Uterus (tissue), 4 donors: ENCODE measurements around the gene ATF7. TPM values are rescaled to one million over a fixed set of nuclear protein-coding genes. Genes with fewer than 3 reads are reported as not detected.

Experiments used
- DNase-seq, 2 donors: peaks; one replicate each; pipeline ENCODE4 v3.0.0-alpha.2; 2019 to 2020
- H3K27ac ChIP-seq, 2 donors: fragments of 200-600 bp; sonication (generic); 1 replicate in 1 of 2; 2 replicates in 1 of 2; pipeline ENCODE4 v1.5.1; 2016 to 2018
- H3K27me3 ChIP-seq, 2 donors: fragments of 200-600 bp; sonication (generic); one replicate each; pipeline ENCODE4 v1.5.1; 2018 to 2019; ENCODE audit warnings: control low read depth in 1 of 2
- H3K36me3 ChIP-seq, 2 donors: fragments of 200-600 bp; sonication (generic); one replicate each; pipeline ENCODE4 v1.5.1; 2019; ENCODE audit warnings: control low read depth in 1 of 2
- H3K4me1 ChIP-seq, 2 donors: fragments of 200-600 bp; sonication (generic); one replicate each; pipeline ENCODE4 v1.5.1; 2018 to 2019; ENCODE audit warnings: control low read depth in 1 of 2
- H3K4me3 ChIP-seq, 2 donors: fragments of 200-600 bp; sonication (generic); 1 replicate in 1 of 2; 2 replicates in 1 of 2; pipeline ENCODE4 v1.5.1; 2018 to 2019; ENCODE audit warnings: mild to moderate bottlenecking in 1 of 2
- H3K9me3 ChIP-seq, 2 donors: fragments of 200-600 bp; sonication (generic); one replicate each; pipeline ENCODE4 v1.5.1; 2019; ENCODE audit warnings: control low read depth in 1 of 2
- CTCF ChIP-seq, 4 experiments: fragments of 200-600 bp in 2 of 4; fragments of 450-650 bp in 2 of 4; sonication (generic) in 2 of 4; IDR thresholded peaks; one replicate each; pipeline ENCODE4 v1.5.1; 2016 to 2019; ENCODE audit warnings: antibody characterized with exemption in 4 of 4, mild to moderate bottlenecking in 2 of 4, moderate library complexity in 1 of 4
- POLR2A ChIP-seq, 2 donors: fragments of 450-650 bp; IDR thresholded peaks; one replicate each; pipeline ENCODE4 v1.6.1; 2016; ENCODE audit warnings: antibody characterized with exemption in 2 of 2, mild to moderate bottlenecking in 1 of 2, moderate library complexity in 1 of 2
- intact Hi-C: fragments of 100-400 bp; cut with DNase I; formaldehyde crosslinking; loops from one replicate; pipeline ENCODE4 v1.15.1; 2023; ENCODE audit warnings: low total_unique reads
- total RNA-seq, 4 donors: library from RNA; depleted of rRNA in 3 of 4; stranded (reverse); fragments of >200 nt in 3 of 4; gene quantifications; one replicate each; pipeline versions ENCODE4 v1.1.0 to v1.2.4, GENCODE V29; 2014 to 2023
- donor health status: DM: yes; HTN: yes; CAD: no.

The ATF7 gene
- total RNA-seq, 4 donors from 2014 or later = 10.6 to 47.6 (median 21.3) TPM

GRCh38 chr12:53465679-53466078 is 160.5 kb downstream of the ATF7 start:
- H3K27me3 ChIP-seq = no peaks in the 10 kb centered on the region
- intact Hi-C loops = no loop called here
- no peaks in the 10 kb centered on the region for H3K36me3 ChIP-seq
- no peaks in the 10 kb centered on the region for H3K9me3 ChIP-seq
- H3K27ac ChIP-seq = no peak overlapping the region
- TF ChIP-seq POLR2A (IDR thresholded peaks at IDR 0.05) (no peak), CTCF (IDR thresholded peaks at IDR 0.05) (no peak)
- no peak for DNase-seq
- no peak overlapping the region for H3K4me3 ChIP-seq
- no peaks in the 10 kb centered on the region for H3K4me1 ChIP-seq

GRCh38 chr12:53464685-53465418 is 161.3 kb downstream of the ATF7 start:
- Histone ChIP-seq H3K4me3 (no peak overlapping the region), H3K36me3 (no peaks in the 10 kb centered on the region), H3K9me3 (no peaks in the 10 kb centered on the region), H3K27ac (no peak overlapping the region), H3K27me3 (no peaks in the 10 kb centered on the region), H3K4me1 (no peaks in the 10 kb centered on the region)
- intact Hi-C loops = no loop called here
- TF ChIP-seq CTCF (IDR thresholded peaks at IDR 0.05) (no peak), POLR2A (IDR thresholded peaks at IDR 0.05) (no peak)
- DNase-seq = no peak

GRCh38 chr12:53463802-53464560 is 162.2 kb downstream of the ATF7 start:
- H3K4me1 ChIP-seq = no peaks in the 10 kb centered on the region
- no peaks in the 10 kb centered on the region for H3K9me3 ChIP-seq
- DNase-seq = no peak
- H3K36me3 ChIP-seq = no peaks in the 10 kb centered on the region
- no peaks in the 10 kb centered on the region for H3K27me3 ChIP-seq
- no peak overlapping the region for H3K27ac ChIP-seq
- intact Hi-C loops = no loop called here
- TF ChIP-seq CTCF (IDR thresholded peaks at IDR 0.05) = no peak
- TF ChIP-seq POLR2A (IDR thresholded peaks at IDR 0.05) = no peak
- H3K4me3 ChIP-seq = no peak overlapping the region

GRCh38 chr12:53462935-53463334 is 163.2 kb downstream of the ATF7 start:
- Histone ChIP-seq H3K4me1 (no peaks in the 10 kb centered on the region), H3K4me3 (no peak overlapping the region), H3K27ac (no peak overlapping the region), H3K36me3 (no peaks in the 10 kb centered on the region), H3K27me3 (no peaks in the 10 kb centered on the region), H3K9me3 (no peaks in the 10 kb centered on the region)
- no peak for TF ChIP-seq CTCF (IDR thresholded peaks at IDR 0.05)
- TF ChIP-seq POLR2A (IDR thresholded peaks at IDR 0.05) = no peak
- intact Hi-C loops = no loop called here
- DNase-seq = no peak

- no peak for TF ChIP-seq POLR2A (IDR thresholded peaks at IDR 0.05)
- no peak for TF ChIP-seq CTCF (IDR thresholded peaks at IDR 0.05)
- H3K27ac ChIP-seq = no peak overlapping the region
- H3K4me1 ChIP-seq = no peaks in the 10 kb centered on the region
- DNase-seq = no peak
- no peaks in the 10 kb centered on the region for H3K27me3 ChIP-seq
- H3K9me3 ChIP-seq = no peaks in the 10 kb centered on the region
- H3K4me3 ChIP-seq = no peak overlapping the region
- H3K36me3 ChIP-seq = no peaks in the 10 kb centered on the region
- intact Hi-C loops = no loop called here
These were observed 164.6 kb downstream of the ATF7 start for GRCh38 chr12:53461591-53461990.
